GM21447 (cell line): Measurements from ENCODE around the gene KCTD8.
"Not testable (repeated sequence)": the region's sequence is repeated elsewhere in the genome, so short reads cannot be mapped to it uniquely, and the experiment has no call there.

ENCODE experiments used
- ATAC-seq: cut with Tn5 transposase; IDR thresholded peaks from one replicate; pipeline ENCODE4 v1.9.1; 2021; ENCODE audit not compliant: unreplicated experiment

KCTD8 gene

GRCh38 chr4:44167766-44168165, 280.8 kb downstream of the KCTD8 start:
- ATAC-seq = not testable (repeated sequence)

GRCh38 chr4:44165938-44166337, 282.7 kb downstream of the KCTD8 start:
- ATAC-seq = no peak

- no peak for ATAC-seq
Observed at GRCh38 chr4:44162538-44163270, 285.9 kb downstream of the KCTD8 start.

- no peak for ATAC-seq
Observed at GRCh38 chr4:44161756-44162155, 286.9 kb downstream of the KCTD8 start.

GRCh38 chr4:44160776-44161367, 287.7 kb downstream of the KCTD8 start:
- no peak for ATAC-seq

- no peak for ATAC-seq
Observed at GRCh38 chr4:44159991-44160390, 288.6 kb downstream of the KCTD8 start.

GRCh38 chr4:44157611-44158277, 290.9 kb downstream of the KCTD8 start:
- no peak for ATAC-seq

- ATAC-seq = no peak
Observed at GRCh38 chr4:44150091-44150576, 298.5 kb downstream of the KCTD8 start.

GRCh38 chr4:44149282-44149681, 299.3 kb downstream of the KCTD8 start:
- no peak for ATAC-seq

GRCh38 chr4:44147571-44148075, 301.0 kb downstream of the KCTD8 start:
- no peak for ATAC-seq

- no peak for ATAC-seq
Observed at GRCh38 chr4:44146516-44146915, 302.1 kb downstream of the KCTD8 start.

- ATAC-seq = no peak
Observed at GRCh38 chr4:44145868-44146267, 302.7 kb downstream of the KCTD8 start.

GRCh38 chr4:44132526-44132925, 316.1 kb downstream of the KCTD8 start:
- ATAC-seq = no peak
